ENCODE results near the gene ARHGAP22. TPM values are rescaled to one million over a fixed set of nuclear protein-coding genes. Genes with fewer than 3 reads are reported as not detected.
A peak's percentile ranks its signal among the peaks of the same experiment; 100 is the strongest.

The ARHGAP22 gene
- total and polyA plus RNA-seq, 2 donors (not counting 1 experiment from before 2014, with no cell fraction given) = 10.4 to 75.5 TPM

DNA sequence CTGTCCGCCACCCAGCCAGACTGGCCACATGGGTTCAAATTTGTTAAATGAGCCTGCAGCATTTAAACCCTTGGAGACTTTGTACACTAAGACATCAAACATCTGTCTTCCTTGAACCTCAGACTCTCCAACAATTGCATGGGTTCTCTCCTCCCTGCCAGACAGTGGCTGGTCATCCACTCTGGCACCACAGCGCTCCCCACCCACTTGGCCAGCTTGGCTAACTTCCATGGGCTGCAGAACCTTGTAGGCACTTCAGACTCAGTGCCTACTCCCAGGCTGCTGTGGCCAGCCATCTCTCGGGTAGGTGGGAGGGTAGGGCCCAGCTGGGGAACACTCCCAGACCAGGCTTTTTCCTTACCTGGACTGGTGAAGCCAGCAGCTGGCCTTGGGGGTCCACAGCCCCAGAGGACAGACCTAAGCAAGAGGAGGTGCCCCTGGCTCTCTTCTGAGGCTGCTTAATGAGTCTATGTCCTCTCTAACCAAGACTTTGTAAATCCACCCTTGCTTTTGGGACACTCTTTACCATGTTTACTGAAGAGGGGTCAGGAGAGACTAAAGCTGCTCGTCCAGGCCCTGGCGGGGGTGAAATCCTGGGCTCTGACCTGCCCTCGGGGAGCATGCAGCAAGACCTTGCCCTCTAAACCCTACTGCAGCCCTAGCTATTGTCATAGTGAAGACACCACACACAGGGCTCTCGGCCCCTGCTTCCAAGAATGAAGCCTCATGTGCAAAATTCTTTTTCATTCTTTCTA lies 82.7 kb downstream of the ARHGAP22 start:
- Histone ChIP-seq H3K9ac (ENCODE audit: insufficient read depth, low read length) (no peak overlapping the region), H3K4me1 (ENCODE audit: control insufficient read depth, extremely low read depth, insufficient read depth, low read length) (peaks cover 28% of the 10 kb centered on the region), H2AFZ (ENCODE audit: low read length) (no peak overlapping the region), H3K4me3 (replicated peaks in 1 of 4; ENCODE audit: control extremely low read depth in 1 of 4, insufficient read depth in 1 of 4, low read depth in 3 of 4, low read length in 4 of 4) (no peak overlapping the region), H3K27me3 (ENCODE audit: control insufficient read depth, insufficient read depth, low read length) (no peaks in the 10 kb centered on the region), H3K36me3 (ENCODE audit: control insufficient read depth, insufficient read depth, low read length) (peaks cover 10% of the 10 kb centered on the region), H3K4me2 (ENCODE audit: extremely low read depth, insufficient read depth, low read length) (peak overlapping the region; percentile 55), H3K79me2 (ENCODE audit: control insufficient read depth, insufficient read depth, low read length) (peaks cover 67% of the 10 kb centered on the region), H3K27ac (ENCODE audit: insufficient read depth, low read length) (peak overlapping the region; percentile 46), H4K20me1 (ENCODE audit: control insufficient read depth, extremely low read depth, insufficient read depth, low read length) (no peaks in the 10 kb centered on the region), H3K9me3 (ENCODE audit: control insufficient read depth, insufficient read depth, low read depth, low read length) (no peaks in the 10 kb centered on the region)
- DNase-seq (ENCODE audit: low read depth in 2 of 2) = peak in 1 of 2 donors; percentile 46
- TF ChIP-seq, protein P1, sequence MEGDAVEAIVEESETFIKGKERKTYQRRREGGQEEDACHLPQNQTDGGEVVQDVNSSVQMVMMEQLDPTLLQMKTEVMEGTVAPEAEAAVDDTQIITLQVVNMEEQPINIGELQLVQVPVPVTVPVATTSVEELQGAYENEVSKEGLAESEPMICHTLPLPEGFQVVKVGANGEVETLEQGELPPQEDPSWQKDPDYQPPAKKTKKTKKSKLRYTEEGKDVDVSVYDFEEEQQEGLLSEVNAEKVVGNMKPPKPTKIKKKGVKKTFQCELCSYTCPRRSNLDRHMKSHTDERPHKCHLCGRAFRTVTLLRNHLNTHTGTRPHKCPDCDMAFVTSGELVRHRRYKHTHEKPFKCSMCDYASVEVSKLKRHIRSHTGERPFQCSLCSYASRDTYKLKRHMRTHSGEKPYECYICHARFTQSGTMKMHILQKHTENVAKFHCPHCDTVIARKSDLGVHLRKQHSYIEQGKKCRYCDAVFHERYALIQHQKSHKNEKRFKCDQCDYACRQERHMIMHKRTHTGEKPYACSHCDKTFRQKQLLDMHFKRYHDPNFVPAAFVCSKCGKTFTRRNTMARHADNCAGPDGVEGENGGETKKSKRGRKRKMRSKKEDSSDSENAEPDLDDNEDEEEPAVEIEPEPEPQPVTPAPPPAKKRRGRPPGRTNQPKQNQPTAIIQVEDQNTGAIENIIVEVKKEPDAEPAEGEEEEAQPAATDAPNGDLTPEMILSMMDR (conservative IDR thresholded peaks at IDR 0.05 in 1 of 2, IDR thresholded peaks at IDR 0.05 in 1 of 2; ENCODE audit: low read depth in 1 of 2, low read length in 2 of 2) = no peak
- TF ChIP-seq EZH2 (IDR thresholded peaks at IDR 0.05; ENCODE audit: low read length, missing control alignments) = no peak

DNA sequence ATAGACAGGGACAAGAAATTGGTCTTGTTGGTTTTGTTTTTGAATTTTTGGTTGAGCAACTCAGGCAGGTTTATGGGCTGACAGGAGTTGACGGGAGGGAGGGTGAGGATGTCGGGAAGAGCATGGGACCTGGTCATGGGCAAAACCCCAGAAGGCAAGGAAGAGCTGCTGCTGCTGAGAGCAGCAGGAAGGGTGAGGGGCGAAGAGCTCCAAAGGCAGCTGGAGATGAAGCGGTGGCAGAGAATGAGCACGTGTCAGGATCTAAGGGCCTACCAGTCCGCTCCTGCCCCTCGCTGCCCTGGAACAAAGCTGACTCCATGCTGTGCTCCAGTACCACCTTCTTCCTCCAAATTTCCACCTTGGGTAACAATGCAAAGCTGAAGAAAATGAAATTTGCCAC lies 84.3 kb downstream of the ARHGAP22 start:
- H3K4me3 ChIP-seq (replicated peaks in 1 of 4; ENCODE audit: control extremely low read depth in 1 of 4, insufficient read depth in 1 of 4, low read depth in 3 of 4, low read length in 4 of 4) = no peak overlapping the region
- no peak overlapping the region for H2AFZ ChIP-seq (ENCODE audit: low read length)
- no peak overlapping the region for H3K9ac ChIP-seq (ENCODE audit: insufficient read depth, low read length)
- no peaks in the 10 kb centered on the region for H3K27me3 ChIP-seq (ENCODE audit: control insufficient read depth, insufficient read depth, low read length)
- TF ChIP-seq, protein P1 (conservative IDR thresholded peaks at IDR 0.05 in 1 of 2, IDR thresholded peaks at IDR 0.05 in 1 of 2; ENCODE audit: low read depth in 1 of 2, low read length in 2 of 2) = no peak
- no peak for TF ChIP-seq EZH2 (IDR thresholded peaks at IDR 0.05; ENCODE audit: low read length, missing control alignments)
- peaks cover 21% of the 10 kb centered on the region for H3K4me1 ChIP-seq (ENCODE audit: control insufficient read depth, extremely low read depth, insufficient read depth, low read length)
- no peaks in the 10 kb centered on the region for H3K9me3 ChIP-seq (ENCODE audit: control insufficient read depth, insufficient read depth, low read depth, low read length)
- H3K36me3 ChIP-seq (ENCODE audit: control insufficient read depth, insufficient read depth, low read length) = peaks cover 10% of the 10 kb centered on the region
- H3K79me2 ChIP-seq (ENCODE audit: control insufficient read depth, insufficient read depth, low read length) = peaks cover 79% of the 10 kb centered on the region
- H3K4me2 ChIP-seq (ENCODE audit: extremely low read depth, insufficient read depth, low read length) = no peak overlapping the region
- H3K27ac ChIP-seq (ENCODE audit: insufficient read depth, low read length) = no peak overlapping the region
- H4K20me1 ChIP-seq (ENCODE audit: control insufficient read depth, extremely low read depth, insufficient read depth, low read length) = no peaks in the 10 kb centered on the region
- DNase-seq (ENCODE audit: low read depth in 2 of 2) = no peak

DNA sequence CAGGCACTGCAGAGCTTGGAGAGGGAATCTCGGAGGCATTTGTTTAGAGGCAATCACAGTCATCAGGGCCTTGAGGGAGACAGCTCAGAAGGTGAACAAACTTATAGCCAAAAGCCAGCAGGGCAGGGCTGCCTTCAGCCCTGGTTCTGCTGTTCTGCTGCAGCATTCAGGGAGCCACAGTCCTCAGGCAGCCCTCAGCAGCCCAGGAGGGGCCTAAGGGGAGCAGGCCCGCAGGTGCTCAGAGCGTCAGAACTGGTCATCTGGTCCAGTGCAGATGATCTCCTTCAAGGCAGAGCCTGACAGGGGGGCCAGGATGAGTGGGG lies 84.7 kb downstream of the ARHGAP22 start:
- no peak overlapping the region for H3K27ac ChIP-seq (ENCODE audit: insufficient read depth, low read length)

More for the DNA sequence above, 84.7 kb downstream of the ARHGAP22 start:
- Histone ChIP-seq H3K9me3 (ENCODE audit: control insufficient read depth, insufficient read depth, low read depth, low read length) (no peaks in the 10 kb centered on the region), H3K9ac (ENCODE audit: insufficient read depth, low read length) (no peak overlapping the region), H3K27me3 (ENCODE audit: control insufficient read depth, insufficient read depth, low read length) (no peaks in the 10 kb centered on the region), H3K4me3 (replicated peaks in 1 of 4; ENCODE audit: control extremely low read depth in 1 of 4, insufficient read depth in 1 of 4, low read depth in 3 of 4, low read length in 4 of 4) (no peak overlapping the region), H3K79me2 (ENCODE audit: control insufficient read depth, insufficient read depth, low read length) (peaks cover 82% of the 10 kb centered on the region), H3K36me3 (ENCODE audit: control insufficient read depth, insufficient read depth, low read length) (peaks cover 10% of the 10 kb centered on the region), H2AFZ (ENCODE audit: low read length) (no peak overlapping the region), H3K4me2 (ENCODE audit: extremely low read depth, insufficient read depth, low read length) (no peak overlapping the region), H3K4me1 (ENCODE audit: control insufficient read depth, extremely low read depth, insufficient read depth, low read length) (peaks cover 21% of the 10 kb centered on the region), H4K20me1 (ENCODE audit: control insufficient read depth, extremely low read depth, insufficient read depth, low read length) (no peaks in the 10 kb centered on the region)
- TF ChIP-seq EZH2 (IDR thresholded peaks at IDR 0.05; ENCODE audit: low read length, missing control alignments) = no peak
- TF ChIP-seq, protein P1 (conservative IDR thresholded peaks at IDR 0.05 in 1 of 2, IDR thresholded peaks at IDR 0.05 in 1 of 2; ENCODE audit: low read depth in 1 of 2, low read length in 2 of 2) = no peak
- DNase-seq (ENCODE audit: low read depth in 2 of 2) = no peak
